ENCODE measurements around the gene ATP10A. TPM values are rescaled to one million over a fixed set of nuclear protein-coding genes. Genes with fewer than 3 reads are reported as not detected.

Gene ATP10A
- total RNA-seq, 1 donor from 2014 or later: 0.22 TPM

DNA sequence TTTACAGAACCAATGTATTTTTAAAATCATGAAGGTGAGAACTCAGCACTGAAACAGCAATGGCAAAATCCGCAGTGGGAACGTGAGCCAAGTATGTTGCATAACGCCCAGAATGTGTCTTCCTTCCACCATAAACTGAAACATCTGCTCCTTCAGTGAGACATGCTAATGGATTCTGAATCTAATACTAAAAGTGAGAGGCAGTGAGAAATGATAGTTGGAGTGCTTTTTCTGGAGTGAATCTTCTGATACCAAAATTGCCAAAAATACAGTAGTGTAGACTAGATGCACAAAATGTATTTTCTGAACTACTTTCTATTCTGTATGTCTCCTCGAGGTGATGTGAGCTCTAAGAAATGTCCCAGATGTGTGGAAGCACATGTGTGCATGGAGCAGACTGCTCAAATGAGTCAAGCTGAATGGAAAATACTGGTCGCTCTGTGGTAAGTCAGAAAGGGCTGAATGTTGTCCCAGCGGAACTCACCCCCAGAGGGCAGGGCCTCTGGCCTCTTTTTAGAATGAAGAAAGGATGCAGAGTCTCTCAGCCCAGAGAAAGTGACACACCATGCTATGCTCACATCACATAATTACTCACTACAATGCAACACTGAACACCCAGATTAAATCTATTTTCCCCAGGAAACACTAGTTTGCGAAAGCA is 73.0 kb downstream of the ATP10A start:
- Mint-ChIP-seq H3K27ac (peak overlapping the region; percentile 68), H3K4me1 (no peaks in the 10 kb centered on the region)

GRCh38 chr15:25789616-25789999 is 73.5 kb downstream of the ATP10A start:
- Mint-ChIP-seq H3K4me3 (no peak overlapping the region), H3K27ac (no peak overlapping the region), H3K27me3 (ENCODE audit: low read depth) (peaks cover 15% of the 10 kb centered on the region), H3K9me3 (no peaks in the 10 kb centered on the region), H3K4me1 (no peaks in the 10 kb centered on the region), H3K36me3 (no peaks in the 10 kb centered on the region)
- no peak for DNase-seq (ENCODE audit: low spot score in 2 of 2, unreplicated experiment in 2 of 2)
- no peak for TF ChIP-seq CTCF (IDR thresholded peaks at IDR 0.05; ENCODE audit: unreplicated experiment)

More for the DNA sequence above, 73.0 kb downstream of the ATP10A start:
- no peaks in the 10 kb centered on the region for H3K9me3 Mint-ChIP-seq
- no peak for TF ChIP-seq CTCF (IDR thresholded peaks at IDR 0.05; ENCODE audit: unreplicated experiment)
- no peak overlapping the region for H3K4me3 Mint-ChIP-seq
- H3K27me3 Mint-ChIP-seq (ENCODE audit: low read depth): peaks cover 15% of the 10 kb centered on the region
- no peaks in the 10 kb centered on the region for H3K36me3 Mint-ChIP-seq
- no peak for DNase-seq (ENCODE audit: low spot score in 2 of 2, unreplicated experiment in 2 of 2)

GRCh38 chr15:25789211-25789610 is 73.9 kb downstream of the ATP10A start:
- TF ChIP-seq CTCF (IDR thresholded peaks at IDR 0.05; ENCODE audit: unreplicated experiment): no peak
- peaks cover 15% of the 10 kb centered on the region for H3K27me3 Mint-ChIP-seq (ENCODE audit: low read depth)
- H3K36me3 Mint-ChIP-seq: no peaks in the 10 kb centered on the region
- H3K9me3 Mint-ChIP-seq: no peaks in the 10 kb centered on the region
- no peak for DNase-seq (ENCODE audit: low spot score in 2 of 2, unreplicated experiment in 2 of 2)
- no peak overlapping the region for H3K4me3 Mint-ChIP-seq
- no peak overlapping the region for H3K27ac Mint-ChIP-seq
- no peaks in the 10 kb centered on the region for H3K4me1 Mint-ChIP-seq

DNA sequence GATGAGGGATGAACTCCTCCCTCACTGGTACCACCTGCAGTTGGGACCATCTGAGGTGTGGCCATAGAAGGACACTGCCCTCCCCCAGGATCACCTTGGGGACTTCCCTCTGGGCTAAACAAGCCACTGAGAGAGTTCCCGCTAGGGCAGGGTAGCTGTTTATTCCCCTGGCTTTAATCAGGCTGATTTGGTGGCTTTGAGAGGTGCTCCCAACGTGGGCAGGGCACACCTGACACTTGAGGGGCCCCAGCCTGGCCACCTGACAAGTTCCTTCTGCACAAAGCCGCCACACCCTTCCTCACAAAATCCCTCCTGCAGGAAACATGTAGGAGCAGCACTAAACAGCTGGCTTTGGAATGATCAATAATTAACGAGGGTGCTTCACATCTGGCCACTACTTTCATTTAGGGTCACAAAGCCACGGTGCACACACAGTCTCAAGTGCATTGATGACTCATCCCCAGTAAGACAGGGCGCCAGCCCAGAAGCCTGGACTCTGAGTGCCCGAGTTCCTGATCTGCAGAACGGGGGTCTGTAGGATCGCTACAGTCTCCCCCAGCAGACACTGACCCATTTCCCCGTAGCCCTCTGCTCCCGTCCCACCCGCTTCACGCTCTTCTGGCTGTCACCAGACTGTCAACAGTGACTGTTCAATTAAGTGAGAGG is 75.1 kb downstream of the ATP10A start:
- peaks cover 15% of the 10 kb centered on the region for H3K27me3 Mint-ChIP-seq (ENCODE audit: low read depth)
- H3K27ac Mint-ChIP-seq: no peak overlapping the region
- H3K9me3 Mint-ChIP-seq: no peaks in the 10 kb centered on the region
- H3K36me3 Mint-ChIP-seq: no peaks in the 10 kb centered on the region
- no peak overlapping the region for H3K4me3 Mint-ChIP-seq
- no peak for TF ChIP-seq CTCF (IDR thresholded peaks at IDR 0.05; ENCODE audit: unreplicated experiment)
- no peaks in the 10 kb centered on the region for H3K4me1 Mint-ChIP-seq
- no peak for DNase-seq (ENCODE audit: low spot score in 2 of 2, unreplicated experiment in 2 of 2)

- peaks cover 15% of the 10 kb centered on the region for H3K27me3 Mint-ChIP-seq (ENCODE audit: low read depth)
- H3K9me3 Mint-ChIP-seq: no peaks in the 10 kb centered on the region
- no peaks in the 10 kb centered on the region for H3K36me3 Mint-ChIP-seq
- H3K27ac Mint-ChIP-seq: no peak overlapping the region
- DNase-seq (ENCODE audit: low spot score in 2 of 2, unreplicated experiment in 2 of 2): no peak
- no peak for TF ChIP-seq CTCF (IDR thresholded peaks at IDR 0.05; ENCODE audit: unreplicated experiment)
- H3K4me1 Mint-ChIP-seq: no peaks in the 10 kb centered on the region
- H3K4me3 Mint-ChIP-seq: no peak overlapping the region
These were observed 75.7 kb downstream of the ATP10A start for GRCh38 chr15:25787381-25787780.

Measured in mesothelial cell of epicardium (in vitro differentiated cells).